GM18499 (cell line): ENCODE data around the gene XPC.
"Not testable (repeated sequence)": the region's sequence is repeated elsewhere in the genome, so short reads cannot be mapped to it uniquely, and the experiment has no call there.

Source experiments
- ATAC-seq: cut with Tn5 transposase; IDR thresholded peaks from one replicate; pipeline ENCODE4 v1.9.1; 2021; ENCODE audit warnings: moderate number of reproducible peaks; ENCODE audit not compliant: insufficient read depth, unreplicated experiment

Gene XPC

DNA sequence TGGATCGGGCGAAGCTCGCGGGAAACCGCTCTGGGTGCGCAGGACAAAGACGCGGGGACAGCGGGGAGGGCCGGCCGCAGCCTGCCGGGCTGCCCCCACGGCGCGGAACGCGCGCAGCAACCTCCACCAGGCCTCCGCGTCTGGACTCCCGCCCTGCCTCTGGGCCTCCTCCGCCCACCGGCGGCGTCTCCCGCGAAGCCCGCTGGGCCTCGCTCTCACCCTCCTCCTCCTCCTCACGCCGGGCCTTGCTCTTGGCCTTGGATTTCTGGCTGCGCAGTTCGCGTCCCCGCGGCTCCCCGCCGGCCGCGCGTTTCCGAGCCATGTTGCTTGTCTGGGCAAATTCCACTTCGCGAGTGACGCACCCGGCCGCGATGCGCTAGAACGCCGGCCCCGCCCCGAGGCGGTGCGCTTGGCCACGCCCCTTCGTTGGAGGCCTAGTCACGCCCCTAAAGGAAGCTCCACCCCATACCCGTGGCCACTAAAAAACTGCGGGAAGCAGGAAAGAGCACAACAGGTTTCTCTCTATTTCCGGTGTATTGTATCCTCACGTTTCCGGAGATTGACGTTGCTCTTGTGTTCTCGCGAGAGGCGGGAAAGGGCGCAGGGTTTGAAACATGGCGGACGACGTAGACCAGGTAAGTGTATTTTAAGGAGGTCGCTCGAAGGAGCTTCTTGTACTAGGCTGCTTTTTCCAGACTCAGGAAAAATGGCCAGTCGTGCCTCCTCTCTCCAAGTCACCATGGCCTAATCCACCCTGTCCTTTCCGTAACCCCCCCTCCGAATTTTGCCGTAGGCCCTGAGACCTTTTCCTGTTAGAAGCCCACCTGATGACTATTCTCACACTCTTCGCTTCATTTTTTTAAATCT lies at the start of gene XPC, which contains the start of gene LSM3:
Gene XPC, minus strand, starts transcription at position 355 of the 867 bp plus-strand sequence. Its CDS starts 33 bp downstream, at position 322.
Gene LSM3, plus strand, starts transcription at position 571 of the 867 bp plus-strand sequence. Its CDS starts 44 bp downstream, at position 615.
- ATAC-seq, result peak; percentile 93

DNA sequence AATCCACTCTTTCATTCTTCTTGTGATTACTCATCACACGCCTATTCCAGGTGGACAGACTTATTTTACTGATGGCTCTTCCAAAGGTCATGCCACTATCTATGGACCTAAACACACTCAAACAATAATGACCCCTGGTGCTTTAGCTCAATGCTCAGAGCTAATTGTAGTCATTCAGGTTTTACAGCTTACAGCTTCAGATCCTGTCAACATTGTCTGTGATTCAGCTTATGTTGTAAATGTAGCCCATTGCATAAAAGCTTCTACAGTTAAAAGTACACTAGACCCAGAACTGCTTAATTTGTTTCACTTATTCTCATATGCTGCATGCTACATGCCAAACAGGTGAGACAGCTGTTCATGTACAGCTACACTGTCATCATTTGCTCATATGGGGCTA lies 49.5 kb upstream of the XPC start:
- ATAC-seq, result no peak

DNA sequence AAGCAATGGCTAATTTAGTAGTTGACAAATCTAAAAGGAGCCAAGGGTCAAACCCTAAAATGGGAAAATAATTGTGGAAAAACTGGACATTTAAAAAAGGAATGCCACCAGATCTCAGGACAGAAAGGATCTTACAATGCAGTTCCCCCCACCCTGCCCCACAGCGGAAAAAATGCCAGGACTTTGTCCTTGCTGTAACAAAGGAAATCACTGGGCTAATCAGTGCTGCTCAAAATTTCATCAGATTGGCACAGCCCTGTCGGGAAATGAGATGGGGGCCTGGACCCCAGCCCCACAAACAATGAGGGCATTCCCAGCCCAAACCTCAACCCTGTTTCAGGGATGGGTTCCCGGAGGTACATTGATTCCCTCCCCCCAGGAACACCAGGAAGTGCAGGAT lies 48.0 kb upstream of the XPC start:
- not testable (repeated sequence) for ATAC-seq

- no peak for ATAC-seq
Observed at GRCh38 chr3:14225421-14225820, 47.0 kb upstream of the XPC start.

DNA sequence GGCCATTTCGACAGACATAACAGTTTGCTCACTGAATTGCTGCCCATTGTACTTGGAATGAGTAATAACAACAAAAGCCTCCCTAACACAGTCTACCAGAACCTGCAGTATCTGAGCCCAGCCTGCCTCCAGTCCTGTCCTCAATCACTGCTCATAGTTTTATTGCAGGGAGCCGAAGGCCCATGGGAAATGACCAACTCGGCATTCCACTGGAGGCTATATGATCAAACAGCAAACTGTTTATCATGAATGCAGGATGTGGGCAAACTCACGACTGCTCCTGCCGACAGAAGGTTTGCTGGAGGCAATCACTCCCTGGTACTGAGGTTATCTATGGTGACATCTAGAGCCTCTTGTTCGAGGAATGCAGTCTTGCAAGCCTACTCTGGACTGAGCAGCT lies 46.5 kb upstream of the XPC start:
- no peak for ATAC-seq

- no peak for ATAC-seq
Observed at GRCh38 chr3:14223595-14223994, 45.2 kb upstream of the XPC start.

DNA sequence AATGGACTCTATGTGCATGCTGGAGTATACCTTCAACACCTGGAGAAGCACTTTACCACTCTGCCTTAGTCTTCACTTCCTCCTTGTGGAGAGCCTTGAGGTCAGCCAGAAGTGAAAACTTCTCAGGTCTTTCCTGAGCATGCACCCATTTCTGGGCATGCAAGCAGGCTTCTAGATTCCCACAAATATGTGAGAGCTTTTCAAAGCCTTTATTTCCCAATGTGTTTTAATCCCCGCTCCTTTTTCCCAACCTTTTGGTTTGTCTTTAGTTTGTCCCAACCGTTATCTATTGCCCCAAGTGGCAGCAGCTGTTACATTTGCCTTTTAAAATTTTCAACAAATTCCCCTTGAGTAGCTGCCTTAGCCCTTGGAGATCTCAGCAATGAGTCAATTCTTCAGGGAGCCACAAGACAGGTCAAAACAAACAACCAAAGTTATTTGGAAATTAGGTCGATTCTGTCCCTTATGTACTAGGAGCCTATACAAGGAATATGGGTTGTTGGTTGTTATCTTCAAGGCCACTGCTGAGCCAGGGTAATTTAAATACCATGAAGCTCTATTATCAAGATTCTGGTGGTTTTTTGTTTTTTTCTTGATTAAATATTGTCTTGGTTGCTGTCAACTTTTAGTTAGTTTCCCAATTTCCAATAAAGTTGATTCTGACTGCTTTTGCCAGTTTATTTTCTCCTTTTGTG lies 44.6 kb upstream of the XPC start:
- no peak for ATAC-seq

GRCh38 chr3:14222457-14222856 lies 44.1 kb upstream of the XPC start:
- no peak for ATAC-seq

DNA sequence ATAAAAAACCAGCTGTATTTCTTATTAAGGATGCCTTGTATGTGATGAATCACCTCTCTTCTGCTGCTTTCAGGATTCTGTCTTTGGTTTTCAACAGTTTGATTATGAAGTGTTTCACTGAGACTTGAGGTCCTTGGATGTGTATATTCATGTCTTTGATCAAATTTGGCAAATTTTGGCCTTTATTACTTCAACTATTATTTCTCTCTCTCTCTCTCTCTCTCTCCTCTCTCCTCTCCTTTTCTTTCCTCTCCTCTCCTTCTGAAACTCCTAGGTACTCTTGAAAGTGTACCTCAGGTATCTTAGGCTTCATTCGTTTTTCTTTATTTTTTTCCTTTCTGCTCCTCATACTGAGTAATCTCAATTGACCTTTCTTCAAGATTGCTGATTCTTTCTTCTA lies 43.5 kb upstream of the XPC start:
- no peak for ATAC-seq

GRCh38 chr3:14220933-14221332 lies 42.5 kb upstream of the XPC start:
- ATAC-seq, result no peak

DNA sequence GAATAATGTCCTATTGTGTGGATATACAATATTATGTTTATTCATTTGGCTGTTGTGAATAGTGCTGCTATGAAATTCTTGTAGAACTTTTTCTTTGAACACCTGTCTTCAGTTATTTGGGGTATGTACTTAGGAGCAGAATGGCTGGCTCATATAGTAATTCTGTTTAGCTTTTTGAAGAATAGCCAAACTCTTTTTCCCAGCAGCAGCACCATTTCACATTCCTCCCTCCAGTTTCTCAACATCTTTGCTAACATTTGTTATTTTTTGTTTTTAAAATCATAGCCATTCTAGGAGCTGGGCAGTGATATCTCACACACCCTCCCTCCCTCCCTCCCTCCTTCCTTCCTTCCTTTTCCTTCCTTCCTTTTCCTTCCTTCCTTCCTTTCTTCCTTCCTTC lies 40.0 kb upstream of the XPC start:
- ATAC-seq, result no peak

DNA sequence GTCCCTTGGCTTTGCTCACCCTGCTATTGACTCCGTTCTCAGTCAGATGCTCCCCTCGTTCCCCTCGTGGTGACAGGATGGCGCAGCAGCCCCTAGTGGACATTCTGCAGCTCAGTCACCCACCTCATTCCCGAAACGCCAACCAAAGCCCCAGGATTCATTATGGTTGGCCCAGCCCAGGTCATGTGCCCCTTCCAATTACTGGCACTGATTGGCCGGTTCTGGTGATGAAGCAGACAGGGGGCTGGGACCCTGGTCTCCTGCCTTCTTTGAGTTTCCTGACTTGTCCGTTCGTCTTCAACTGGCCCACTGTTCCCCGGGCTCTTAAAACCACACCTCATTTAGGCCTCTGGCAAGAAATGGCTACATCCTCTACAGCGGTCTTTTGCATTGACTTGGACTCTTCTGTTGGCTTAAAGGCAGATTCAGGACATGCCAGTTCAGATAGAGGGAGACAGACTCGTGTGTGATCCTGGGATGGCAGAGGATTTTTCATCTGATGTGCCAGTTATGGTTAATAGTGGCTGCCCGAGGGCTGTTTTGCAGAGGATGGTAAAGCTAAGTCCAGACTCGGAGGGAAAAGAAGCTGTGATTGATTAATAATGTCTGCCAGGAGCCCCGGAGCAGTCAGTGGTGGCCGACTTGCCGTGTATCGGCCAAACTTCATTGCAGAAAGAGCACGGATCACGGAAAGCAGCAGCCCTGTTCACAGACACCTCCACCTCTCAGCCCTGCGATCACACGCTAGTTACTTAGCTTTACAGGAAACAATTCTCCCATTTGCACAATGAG lies 38.1 kb upstream of the XPC start:
- no peak for ATAC-seq

DNA sequence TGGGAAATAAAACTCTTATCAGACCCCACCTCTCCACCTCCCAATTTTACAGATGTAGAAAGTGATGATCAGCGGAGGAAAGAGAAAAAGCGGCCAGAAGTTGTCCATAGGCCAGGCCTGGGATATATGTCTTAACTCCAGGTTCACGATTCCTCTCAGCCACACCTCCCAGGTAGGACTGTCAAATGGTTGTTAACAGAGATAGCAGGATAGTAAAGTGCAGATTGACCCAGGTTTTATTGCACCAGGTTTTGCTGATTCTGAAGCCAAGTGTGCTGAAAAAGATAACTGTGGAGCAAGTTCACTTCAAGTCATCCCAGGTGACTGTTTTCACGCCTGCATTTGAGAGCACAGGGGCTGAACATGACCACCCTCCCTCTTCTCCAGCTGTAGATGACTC lies 36.4 kb upstream of the XPC start:
- ATAC-seq, result no peak

GRCh38 chr3:14213066-14213774 lies 34.8 kb upstream of the XPC start:
- no peak for ATAC-seq

DNA sequence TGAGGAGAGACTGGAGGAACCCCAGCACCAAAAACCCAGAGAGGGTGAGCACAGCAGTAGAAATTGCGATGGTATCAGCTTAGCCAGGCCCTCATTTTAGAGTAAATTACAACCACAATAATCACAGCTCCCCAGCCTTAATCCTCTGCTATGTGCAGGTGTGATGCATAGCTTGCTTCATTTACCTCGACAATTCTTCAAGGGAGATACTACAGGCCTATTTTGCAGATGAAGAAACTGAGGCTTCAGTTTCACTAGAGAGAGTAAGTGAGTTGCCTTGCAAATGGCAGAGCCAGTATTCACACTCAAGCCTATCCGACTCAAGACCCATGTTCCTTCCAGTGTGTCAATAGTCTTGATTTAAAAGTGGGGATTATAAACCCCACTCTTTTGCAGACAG lies 33.6 kb upstream of the XPC start:
- no peak for ATAC-seq

DNA sequence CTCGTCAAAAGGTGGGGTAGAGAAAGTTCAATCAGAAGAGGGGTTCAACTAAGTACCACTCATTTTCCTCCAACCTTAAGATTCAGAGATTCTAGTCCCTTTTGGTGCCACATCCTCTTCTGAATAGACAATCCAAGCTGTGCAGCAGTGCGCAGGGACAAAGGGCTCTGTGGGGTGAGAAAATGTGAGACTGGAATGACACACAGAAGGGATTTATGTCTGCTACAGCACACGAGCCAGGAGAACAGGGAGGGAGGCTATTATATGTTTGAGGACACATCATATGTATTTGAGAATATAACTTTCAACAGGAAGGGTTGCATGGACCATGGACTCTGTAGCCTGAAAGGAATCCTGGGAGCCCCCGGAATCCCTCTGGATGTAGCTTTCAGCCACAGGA lies 33.2 kb upstream of the XPC start:
- no peak for ATAC-seq

DNA sequence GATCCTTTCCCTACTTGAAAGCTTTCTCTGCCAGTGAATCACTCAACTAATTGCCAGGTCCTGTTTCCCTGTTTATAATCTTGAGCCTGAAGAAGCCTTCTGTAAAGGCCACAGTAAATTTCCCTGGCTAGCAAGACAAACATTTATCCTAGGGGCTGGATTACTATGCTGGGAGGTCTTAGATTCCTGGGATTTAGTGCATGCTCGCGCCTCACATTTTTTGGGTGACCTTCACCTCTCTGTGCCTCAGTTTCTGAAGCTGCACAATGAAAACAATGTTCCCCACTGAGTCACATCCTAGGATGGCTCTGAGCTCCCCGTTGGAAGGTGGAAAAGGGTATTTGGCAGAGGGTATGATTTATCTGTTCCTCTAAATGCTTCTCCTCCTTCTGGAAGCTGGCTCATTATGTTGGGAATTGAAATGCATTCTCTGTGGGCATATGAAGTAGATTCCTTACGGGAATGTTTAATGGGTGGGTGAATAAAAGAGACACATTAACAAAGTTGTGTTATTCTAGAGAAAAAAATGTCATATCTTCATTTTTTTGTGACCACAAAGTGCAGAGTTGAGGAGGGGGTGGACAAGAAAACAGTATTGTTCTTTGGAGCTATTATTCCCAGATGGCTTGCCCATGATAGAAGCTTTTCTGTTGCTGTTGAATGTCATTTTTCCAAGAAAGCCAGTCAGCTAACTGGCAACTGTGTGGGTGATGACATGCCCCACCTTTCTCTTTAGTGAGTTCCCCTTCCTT lies 32.6 kb upstream of the XPC start:
- ATAC-seq, result no peak

DNA sequence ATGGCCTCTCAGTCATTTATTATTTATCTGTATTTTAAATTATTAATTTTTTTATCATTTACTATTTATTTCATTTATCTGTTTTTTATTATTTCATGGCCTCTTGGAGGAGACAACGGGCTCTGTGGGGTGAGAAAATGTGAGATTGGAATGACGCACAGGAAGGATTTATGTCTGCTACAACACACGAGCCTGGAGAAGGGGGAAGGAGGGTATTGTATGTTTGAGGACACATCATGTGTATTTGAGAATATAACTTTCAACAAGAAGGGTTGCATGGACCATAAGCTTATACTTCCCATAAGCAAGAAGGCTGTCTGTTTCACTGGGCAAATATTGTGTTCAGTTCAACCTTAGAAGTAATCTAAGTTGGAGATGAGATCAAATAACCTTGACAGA lies 31.9 kb upstream of the XPC start:
- ATAC-seq, result no peak

GRCh38 chr3:14209581-14210289 lies 31.3 kb upstream of the XPC start:
- no peak for ATAC-seq
